K562 (cell line): ENCODE results near the gene PPM1E. TPM values are rescaled to one million over a fixed set of nuclear protein-coding genes. Genes with fewer than 3 reads are reported as not detected.
A peak's percentile ranks its signal among the peaks of the same experiment; 100 is the strongest.

Experiments used
- ATAC-seq: fragments of 200-7000 bp; cut with Tn5 transposase; 3 replicates; pipeline ENCODE4 v1.9.1; 2020; ENCODE audit warnings: moderate library complexity
- BruUV-seq: library from RNA; stranded (reverse); fragments of 400-500 nt; replicated peaks from 2 replicates; lab custom pipeline; 2021; lab: Mats Ljungman, UMichigan
- CTCF ChIA-PET: fragments of 300-600 bp; formaldehyde crosslinking; extraction: SDS; loops from one replicate; lab custom pipeline; 2021; ENCODE audit warnings: low intra/inter-chr PET ratio; lab: Yijun Ruan, JAX
- POLR2A ChIA-PET: fragments of 300-600, 350-650 bp; sonication (Branson Sonifier 250); formaldehyde crosslinking; extraction: SDS; loops from one replicate; lab custom pipeline; 2021; ENCODE audit warnings: antibody characterized with exemption, inconsistent platforms; lab: Yijun Ruan, JAX
- DNase-seq, 4 experiments: peaks; one replicate each; pipeline versions ENCODE4 v3.0.0 to v3.0.0-alpha.2; 2011 to 2018; ENCODE audit warnings: low spot score in 3 of 4, mixed read lengths in 3 of 4; ENCODE audit errors: extremely low read depth in 1 of 4
- FAIRE-seq: peaks from 2 replicates; lab custom pipeline; 2011; peaks lifted over from hg19 to GRCh38; lab: Jason Lieb, UNC
- H2AFZ ChIP-seq: 2 replicates; pipeline ENCODE4 v1.6.0; 2011; ENCODE audit warnings: low read depth, low read length, control low read depth, inconsistent platforms
- H3K27ac ChIP-seq: fragments of 200-600 bp; 3 replicates; pipeline ENCODE4 v1.8.0; 2011; ENCODE audit warnings: low read depth, mild to moderate bottlenecking, control low read depth, inconsistent platforms, low read length, moderate library complexity, mixed read lengths; ENCODE audit errors: extremely low read depth
- H3K27me3 ChIP-seq, 2 experiments: fragments of 300-600 bp in 1 of 2; 2 replicates in 1 of 2; 3 replicates in 1 of 2; pipeline versions ENCODE4 v1.6.0 to v1.8.0; 2011; ENCODE audit warnings: inconsistent platforms in 2 of 2, low read length in 2 of 2, mild to moderate bottlenecking in 1 of 2, mixed read lengths in 1 of 2, moderate library complexity in 1 of 2; ENCODE audit not compliant: control insufficient read depth in 2 of 2, insufficient read depth in 2 of 2
- H3K36me3 ChIP-seq: fragments of 300-600 bp; 3 replicates; pipeline ENCODE4 v1.8.0; 2011; ENCODE audit warnings: mild to moderate bottlenecking, low read length, inconsistent platforms; ENCODE audit not compliant: control insufficient read depth, insufficient read depth
- H3K4me1 ChIP-seq, 2 experiments: fragments of 200-600 bp in 1 of 2; replicated peaks in 1 of 2; 2 replicates in 1 of 2; 3 replicates in 1 of 2; pipeline versions ENCODE4 v1.5.1 to v1.8.0; 2011; ENCODE audit warnings: inconsistent platforms in 2 of 2, low read length in 2 of 2, mild to moderate bottlenecking in 1 of 2, mixed read lengths in 1 of 2, moderate library complexity in 1 of 2; ENCODE audit not compliant: control insufficient read depth in 2 of 2, insufficient read depth in 2 of 2
- H3K4me2 ChIP-seq: 2 replicates; pipeline ENCODE4 v1.6.1; 2011; ENCODE audit warnings: low read length, control low read depth, inconsistent platforms, mixed read lengths; ENCODE audit not compliant: insufficient read depth
- H3K4me3 ChIP-seq: fragments of 200-600 bp; sonication (generic), shearing (Covaris generic); 2 replicates; pipeline ENCODE4 v1.5.1; 2016; ENCODE audit warnings: control low read depth, inconsistent platforms
- H3K79me2 ChIP-seq: fragments of 200-600 bp; 3 replicates; pipeline ENCODE4 v1.8.0; 2011; ENCODE audit warnings: low read length, inconsistent platforms; ENCODE audit not compliant: control insufficient read depth, insufficient read depth
- H3K9ac ChIP-seq, 2 experiments: 2 replicates each; pipeline versions ENCODE4 v1.6.0 to v1.6.1; 2011; ENCODE audit warnings: low read depth in 2 of 2, low read length in 2 of 2, control low read depth in 1 of 2, inconsistent platforms in 1 of 2, mild to moderate bottlenecking in 1 of 2, mixed read lengths in 1 of 2; ENCODE audit not compliant: insufficient read depth in 1 of 2
- H3K9me1 ChIP-seq: one replicate; pipeline ENCODE4 v1.6.0; 2011; ENCODE audit warnings: inconsistent platforms, mild to moderate bottlenecking, low read length, moderate library complexity; ENCODE audit not compliant: control insufficient read depth, insufficient read depth
- H3K9me3 ChIP-seq: replicated peaks from 2 replicates; pipeline ENCODE4 v1.5.1; 2011; ENCODE audit warnings: low read depth, low read length, inconsistent platforms; ENCODE audit not compliant: control insufficient read depth, insufficient read depth
- H4K20me1 ChIP-seq: replicated peaks from 2 replicates; pipeline ENCODE4 v1.6.1; 2011; ENCODE audit warnings: low read length, inconsistent platforms, mixed read lengths; ENCODE audit not compliant: control insufficient read depth, insufficient read depth
- EP400 ChIP-seq: fragments of 450-650 bp; IDR thresholded peaks from 2 replicates; pipeline ENCODE4 v1.6.1; 2017; ENCODE audit warnings: antibody characterized with exemption, mild to moderate bottlenecking, moderate library complexity
- ZBTB11 ChIP-seq, 3 experiments: fragments of 200-800 bp in 1 of 3; fragments of 250-450 bp in 1 of 3; fragments of 450-650 bp in 1 of 3; sonication (Bioruptor Pico) in 1 of 3; sonication (Bioruptor generic) in 1 of 3; formaldehyde crosslinking in 1 of 3; IDR thresholded peaks; 2 replicates each; pipeline versions ENCODE4 v1.6.1 to v1.8.0; 2016 to 2022; ENCODE audit warnings: mild to moderate bottlenecking in 2 of 3, missing genetic modification characterization in 2 of 3, missing compliant biosample characterization in 1 of 3, moderate library complexity in 1 of 3
- WGBS: fragments of 100-300 bp; shearing (Covaris generic); methylation state at CpG from one replicate; pipeline ENCODE4 v1.1.6; 2016; ENCODE audit warnings: low coverage, mixed read lengths; ENCODE audit not compliant: insufficient coverage; ENCODE audit errors: missing lambda C conversion rate; 5-methylcytosine and 5-hydroxymethylcytosine counted together
- in situ Hi-C: fragments of 300-500 bp; cut with MboI; formaldehyde crosslinking; loops from 4 replicates; pipeline ENCODE4 v1.15.0; 2018; ENCODE audit warnings: inconsistent platforms, mixed read lengths
- intact Hi-C: fragments of 100-400 bp; cut with micrococcal nuclease; formaldehyde crosslinking; loops from 2 replicates; pipeline ENCODE4 v1.14.2; 2022
- polyA plus RNA-seq, 8 experiments: library from polyadenylated mRNA; depleted of rRNA in 4 of 8; stranded (reverse) in 5 of 8; unstranded in 3 of 8; fragments of >200 nt; fragmentation: Nextera tagmentation in 2 of 8; fragmentation: Illumina TruSeq in 1 of 8; extraction: Ambion mirVana in 2 of 8; extraction: Trizol in 1 of 8; gene quantifications; 2 replicates each; pipeline versions ENCODE4 v1.2.1 to v1.2.3, GENCODE V29; 2011 to 2014; ENCODE audit warnings: inconsistent platforms in 1 of 8, missing spikeins in 1 of 8
- total RNA-seq, 7 experiments: library from RNA; depleted of rRNA in 6 of 7; stranded (reverse); fragments of >200 nt in 6 of 7; fragmentation: Illumina TruSeq in 2 of 7; extraction: Trizol in 2 of 7; gene quantifications; 2 replicates each; pipeline versions ENCODE4 v1.2.1 to v1.2.3, GENCODE V29; 2011 to 2021; ENCODE audit warnings: low replicate concordance in 1 of 7

PPM1E gene
- total and polyA plus RNA-seq, 9 of the 15 experiments (the other 6 are each of a cell fraction or from before 2014, with no cell fraction given), result 1.0 to 5.7 (median 4.7) TPM

GRCh38 chr17:58996968-58997367, 241.3 kb downstream of the PPM1E start:
- no peaks in the 10 kb centered on the region for H3K9me3 ChIP-seq
- no peaks in the 10 kb centered on the region for H4K20me1 ChIP-seq
- no peaks in the 10 kb centered on the region for H3K27me3 ChIP-seq
- H2AFZ ChIP-seq, result no peak overlapping the region
- ChIA-PET POLR2A (interaction anchor here (0.8 kb wide), 1 partner anchor 26 kb away, joined by 3 read pairs; no protein-coding TSS in a partner anchor), CTCF (no interaction called here)
- no peak for TF ChIP-seq EP400
- peak in 1 of 3 experiments; percentile 71; a peak in 1 of 6 replicates for TF ChIP-seq ZBTB11 (CRISPR knock-in tag; IDR thresholded peaks at IDR 0.05)
- ATAC-seq (no peak), DNase-seq (no peak), FAIRE-seq (no peak)
- H3K4me3 ChIP-seq, result no peak overlapping the region
- H3K4me1 ChIP-seq, result no peaks in the 10 kb centered on the region
- 93% methylated on average over 4 of the region's 4 CpGs for WGBS
- no peak overlapping the region for H3K4me2 ChIP-seq
- intact Hi-C loops (no loop called here), in situ Hi-C loops (no loop called here)
- H3K9ac ChIP-seq, result no peak overlapping the region
- H3K36me3 ChIP-seq, result peaks cover 39% of the 10 kb centered on the region; the same call in 2 of the 3 replicates
- H3K27ac ChIP-seq, result no peak overlapping the region
- no peaks in the 10 kb centered on the region for H3K79me2 ChIP-seq
- H3K9me1 ChIP-seq, result no peaks in the 10 kb centered on the region
- BruUV-seq, result no TSS peak
